Astrocyte of the spinal cord (primary cell): ENCODE measurements around the gene SYT3.
"Not testable (repeated sequence)": the region's sequence is repeated elsewhere in the genome, so short reads cannot be mapped to it uniquely, and the experiment has no call there.

Source experiments
- DNase-seq: peaks from one replicate; pipeline ENCODE4 v3.0.0; 2011; ENCODE audit warnings: low read depth, low spot score
- H3K4me3 ChIP-seq: 2 replicates; pipeline ENCODE4 v1.5.1; 2011; ENCODE audit warnings: low read depth, mild to moderate bottlenecking, low read length, moderate library complexity
- CTCF ChIP-seq: IDR thresholded peaks from 2 replicates; pipeline ENCODE4 v1.5.1; 2012; ENCODE audit warnings: low read depth, mild to moderate bottlenecking, low read length, inconsistent platforms
- in situ Hi-C: cut with HindIII; loops from 2 replicates; pipeline ENCODE4 v1.10.0; 2017; ENCODE audit warnings: low sequenced_read_pairs

Gene SYT3

GRCh38 chr19:50602496-50602895 is 37.2 kb downstream of the SYT3 start:
- TF ChIP-seq CTCF, result no peak

GRCh38 chr19:50602089-50602422 is 37.6 kb downstream of the SYT3 start:
- no peak for TF ChIP-seq CTCF
- DNase-seq, result no peak
- in situ Hi-C loops, result no loop called here
- no peak overlapping the region for H3K4me3 ChIP-seq

More at GRCh38 chr19:50602496-50602895, 37.2 kb downstream of the SYT3 start:
- in situ Hi-C loops, result no loop called here
- DNase-seq, result no peak
- no peak overlapping the region for H3K4me3 ChIP-seq

- no peak for DNase-seq
- in situ Hi-C loops, result no loop called here
- TF ChIP-seq CTCF, result no peak
- no peak overlapping the region for H3K4me3 ChIP-seq
These were observed 38.1 kb downstream of the SYT3 start for GRCh38 chr19:50601407-50602088.

- no peak for TF ChIP-seq CTCF
- DNase-seq, result no peak
- in situ Hi-C loops, result no loop called here
- H3K4me3 ChIP-seq, result no peak overlapping the region
These were observed 40.3 kb downstream of the SYT3 start for GRCh38 chr19:50599427-50599826.

GRCh38 chr19:50590191-50590590 is 49.5 kb downstream of the SYT3 start:
- H3K4me3 ChIP-seq, result no peak overlapping the region
- TF ChIP-seq CTCF, result no peak
- DNase-seq, result no peak
- in situ Hi-C loops, result no loop called here

- H3K4me3 ChIP-seq, DNase-seq, in situ Hi-C loops: not testable (repeated sequence)
These were observed 57.7 kb downstream of the SYT3 start for GRCh38 chr19:50581795-50582660.
